Renal cortical epithelial cell (primary cell): Measurements from ENCODE around the gene BRD3. TPM values are rescaled to one million over a fixed set of nuclear protein-coding genes. Genes with fewer than 3 reads are reported as not detected.

Experiments used
- DNase-seq: peaks from one replicate; pipeline ENCODE4 v3.0.0-alpha.2; 2011; ENCODE audit warnings: low read depth
- total RNA-seq: library from RNA; depleted of rRNA; stranded (reverse); fragments of >200 nt; gene quantifications from 2 replicates; pipeline ENCODE4 v1.2.3, GENCODE V29; 2014

BRD3 gene
- total RNA-seq, 1 donor from 2014 or later = 37.7 TPM

- DNase-seq = peak; percentile 89
Measured at GRCh38 chr9:134024828-134025605, 42.8 kb downstream of the BRD3 start, which contains the start of gene BRD3OS. Gene BRD3OS, plus strand, starts transcription at chr9:134025481. Its CDS starts 1,267 bp downstream, at chr9:134026748.

GRCh38 chr9:134024214-134024792 is 43.5 kb downstream of the BRD3 start:
- no peak for DNase-seq

GRCh38 chr9:134014946-134015345 is 52.9 kb downstream of the BRD3 start:
- DNase-seq = peak; percentile 54

- DNase-seq = no peak
Measured at GRCh38 chr9:134011401-134011800, 56.4 kb downstream of the BRD3 start.

GRCh38 chr9:134010310-134011173 is 57.3 kb downstream of the BRD3 start:
- DNase-seq = no peak

- DNase-seq = no peak
Measured at GRCh38 chr9:134007571-134007970, 60.3 kb downstream of the BRD3 start.

GRCh38 chr9:134007150-134007549 is 60.7 kb downstream of the BRD3 start:
- no peak for DNase-seq

- DNase-seq = no peak
Measured at GRCh38 chr9:134005381-134005780, 62.4 kb downstream of the BRD3 start.

- DNase-seq = no peak
Measured at GRCh38 chr9:134004881-134005280, 62.9 kb downstream of the BRD3 start.

- no peak for DNase-seq
Measured at GRCh38 chr9:134004131-134004873, 63.5 kb downstream of the BRD3 start.

GRCh38 chr9:134003237-134003636 is 64.6 kb downstream of the BRD3 start:
- no peak for DNase-seq

GRCh38 chr9:134002796-134003195 is 65.0 kb downstream of the BRD3 start:
- no peak for DNase-seq

GRCh38 chr9:133999851-134000265 is 68.0 kb downstream of the BRD3 start:
- DNase-seq = no peak

GRCh38 chr9:133998915-133999595 is 68.8 kb downstream of the BRD3 start:
- DNase-seq = no peak

- no peak for DNase-seq
Measured at GRCh38 chr9:133997584-133997983, 70.2 kb downstream of the BRD3 start.

- no peak for DNase-seq
Measured at GRCh38 chr9:133996531-133997520, 71.0 kb downstream of the BRD3 start.

GRCh38 chr9:133995012-133995896 is 72.6 kb downstream of the BRD3 start:
- DNase-seq = peak; percentile 63

GRCh38 chr9:133994353-133995011 is 73.3 kb downstream of the BRD3 start:
- no peak for DNase-seq
